ENCODE results near the gene DTL.

DTL gene

DNA sequence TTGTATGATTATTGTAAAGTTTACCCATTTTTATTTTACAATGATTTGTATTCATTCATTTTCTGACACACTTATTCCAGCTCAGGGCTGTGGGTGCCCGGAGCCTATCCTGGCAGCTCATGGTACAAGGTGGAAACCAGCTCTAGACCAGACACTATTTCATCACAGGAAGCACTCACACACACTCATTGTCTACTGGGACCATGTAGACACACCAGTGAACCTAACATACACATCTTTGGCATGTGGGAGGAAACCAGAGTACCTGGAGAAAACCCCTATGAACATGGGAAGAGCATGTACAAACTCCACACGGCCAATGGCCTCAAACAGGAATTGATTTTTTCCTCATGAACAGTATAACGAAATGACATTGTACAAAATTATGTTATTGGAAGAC lies 2.4 kb downstream of the DTL start:
- ATAC-seq (no peak), DNase-seq (no peak)

DNA sequence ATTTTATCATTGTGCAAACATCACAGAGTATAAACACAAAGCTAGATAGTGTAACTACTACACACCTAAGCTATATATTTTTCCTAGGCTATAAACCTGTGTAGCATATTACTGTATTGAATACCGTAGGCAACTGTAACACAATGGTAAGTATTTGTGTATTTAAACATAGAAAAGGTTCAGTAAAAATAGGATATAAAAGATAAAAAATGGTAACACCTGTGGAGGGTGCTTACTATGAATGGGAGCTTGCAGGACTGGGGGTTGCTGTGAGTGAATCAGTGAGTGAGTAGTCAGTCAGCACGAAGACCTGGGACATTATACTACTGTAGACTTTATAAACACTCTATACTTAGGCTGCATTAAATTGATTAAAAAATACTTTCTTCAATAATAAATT lies 4.1 kb downstream of the DTL start:
- no peak for DNase-seq
- no peak for ATAC-seq

GRCh38 chr1:212040629-212041412 lies 5.3 kb downstream of the DTL start:
- DNase-seq (no peak), ATAC-seq (no peak)

GRCh38 chr1:212042436-212042835 lies 6.9 kb downstream of the DTL start:
- DNase-seq: no peak
- no peak for ATAC-seq

- DNase-seq (no peak), ATAC-seq (no peak)
Observed at GRCh38 chr1:212044851-212045250, 9.3 kb downstream of the DTL start.

DNA sequence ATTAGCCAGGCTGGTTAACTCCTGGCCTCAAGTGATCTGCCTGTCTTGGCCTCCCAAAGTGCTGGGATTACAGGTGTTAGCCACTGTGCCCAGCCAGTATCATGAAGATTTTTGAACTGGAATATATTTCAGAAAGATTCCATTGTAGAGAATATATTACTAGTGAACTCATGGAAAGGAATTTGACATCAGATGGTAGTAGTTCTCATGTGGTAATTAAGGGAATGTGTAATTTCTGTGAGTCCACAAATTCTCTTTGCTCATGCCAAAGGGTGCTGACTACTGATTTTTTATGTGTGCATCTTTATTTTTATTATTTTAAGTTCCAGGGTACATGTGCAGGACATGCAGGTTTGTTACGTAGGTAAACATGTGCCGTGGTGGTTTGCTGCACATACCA lies 10.4 kb downstream of the DTL start:
- DNase-seq (no peak), ATAC-seq (no peak)

- DNase-seq (no peak), ATAC-seq (no peak)
Observed at GRCh38 chr1:212053993-212054392, 18.4 kb downstream of the DTL start.

DNA sequence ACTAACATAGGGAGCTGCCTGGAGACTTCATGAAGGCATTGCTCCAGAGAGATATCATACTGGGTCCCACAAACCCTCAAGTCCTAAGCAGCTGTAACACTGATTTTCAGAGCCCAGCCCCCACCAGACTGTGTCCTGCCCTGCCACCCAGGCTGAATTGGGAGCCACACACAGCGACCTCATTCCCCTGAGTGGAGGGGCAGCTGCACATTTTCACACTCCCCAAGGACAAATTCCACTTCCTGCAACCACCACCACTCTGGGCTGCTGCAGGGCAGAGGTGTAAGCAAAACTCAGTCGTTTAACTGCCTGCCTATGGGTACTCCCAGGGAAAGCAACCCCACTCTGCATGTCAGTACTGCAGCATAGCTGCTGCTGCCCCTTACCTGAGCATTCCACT lies 19.8 kb downstream of the DTL start:
- DNase-seq (no peak), ATAC-seq (no peak)

- DNase-seq: no peak
- ATAC-seq: no peak
Observed at GRCh38 chr1:212060632-212061472, 25.3 kb downstream of the DTL start.

DNA sequence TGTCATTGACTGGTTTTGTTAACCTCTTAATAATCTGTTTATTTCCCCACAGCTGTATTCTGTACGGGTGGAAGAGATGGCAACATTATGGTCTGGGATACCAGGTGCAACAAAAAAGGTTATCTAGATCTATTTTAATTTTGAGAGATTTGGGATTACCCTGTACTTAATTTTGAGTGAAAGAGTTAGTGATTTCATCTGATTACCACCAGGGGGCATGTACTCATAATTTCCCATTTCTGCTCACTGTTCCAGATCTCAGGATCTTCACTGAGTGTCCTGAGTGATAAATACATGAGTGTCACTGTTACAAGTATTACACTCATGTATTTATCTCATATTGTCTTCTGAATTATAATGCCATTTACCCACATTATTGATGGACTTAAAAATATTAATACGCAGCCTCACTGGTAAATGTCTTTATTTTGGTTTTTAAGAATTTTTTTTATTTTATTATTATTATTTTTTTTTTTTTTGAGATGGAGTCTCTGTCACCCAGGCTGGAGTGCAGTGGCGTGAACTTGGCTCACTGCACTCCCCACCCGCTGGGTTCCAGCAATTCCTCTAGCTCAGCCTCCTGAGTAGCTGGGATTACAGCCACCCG lies 27.4 kb downstream of the DTL start:
- DNase-seq (no peak), ATAC-seq (no peak)

DNA sequence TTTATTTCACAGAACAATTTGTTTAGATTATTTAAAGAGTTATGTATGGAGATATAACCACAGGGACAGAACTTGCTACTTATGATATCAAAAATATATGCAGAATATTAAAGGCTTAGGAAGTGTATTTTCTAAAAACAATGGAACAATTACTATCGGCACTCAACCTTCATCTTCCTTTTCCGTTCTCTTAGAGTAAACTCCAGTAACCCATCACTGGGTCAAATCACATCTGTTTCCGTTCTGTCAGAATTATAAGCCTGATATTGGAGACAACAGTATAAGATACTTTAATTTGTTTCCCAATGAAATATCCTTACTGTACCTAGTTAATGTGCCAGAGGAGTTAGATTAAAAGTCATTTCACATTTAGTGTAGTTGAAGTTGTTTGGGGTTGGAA lies 32.2 kb downstream of the DTL start:
- ATAC-seq: no peak
- DNase-seq: no peak

DNA sequence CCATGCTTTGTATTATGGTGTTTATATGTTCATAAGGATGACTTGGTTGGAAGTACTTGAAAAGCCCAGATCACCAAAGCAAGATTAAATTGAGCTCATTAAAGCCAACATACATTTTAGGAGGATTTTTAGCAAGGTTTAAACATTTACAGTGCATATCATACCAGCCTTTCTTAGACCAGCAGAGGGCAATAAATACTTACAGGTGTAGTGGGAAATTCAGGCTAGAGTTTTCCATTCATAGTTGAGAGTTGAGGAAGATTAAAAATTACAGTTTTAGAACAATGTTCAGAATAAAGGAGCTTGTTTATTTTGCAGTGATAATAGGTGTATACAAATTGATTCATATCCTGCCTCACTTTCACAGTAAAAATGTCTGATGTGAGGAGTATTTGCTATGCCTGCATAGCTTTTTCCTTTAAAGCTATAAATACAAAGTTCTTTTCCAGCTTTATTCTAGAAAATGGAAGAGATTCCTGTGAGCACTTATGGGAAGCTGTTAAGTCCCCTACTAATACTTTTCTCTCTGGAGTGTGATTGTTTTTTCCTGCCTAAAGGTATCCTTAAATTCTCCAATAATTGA lies 35.3 kb downstream of the DTL start:
- no peak for DNase-seq
- ATAC-seq: no peak

DNA sequence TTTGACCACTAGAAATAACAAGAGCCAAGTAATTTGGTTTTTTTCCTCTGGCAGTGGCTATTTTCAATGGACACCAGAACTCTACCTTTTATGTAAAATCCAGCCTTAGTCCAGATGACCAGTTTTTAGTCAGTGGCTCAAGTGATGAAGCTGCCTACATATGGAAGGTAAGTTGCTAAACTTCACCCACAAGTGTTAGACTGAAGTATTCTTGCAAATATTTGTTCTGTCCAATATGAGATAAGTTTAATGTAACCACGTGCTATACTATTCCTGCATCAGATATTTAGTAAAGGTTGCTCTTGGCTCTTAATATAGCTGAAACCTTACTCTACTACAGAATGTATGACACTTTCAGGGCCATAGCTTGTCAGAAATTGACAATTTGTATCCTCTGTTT lies 36.5 kb downstream of the DTL start:
- ATAC-seq (no peak), DNase-seq (no peak)

DNA sequence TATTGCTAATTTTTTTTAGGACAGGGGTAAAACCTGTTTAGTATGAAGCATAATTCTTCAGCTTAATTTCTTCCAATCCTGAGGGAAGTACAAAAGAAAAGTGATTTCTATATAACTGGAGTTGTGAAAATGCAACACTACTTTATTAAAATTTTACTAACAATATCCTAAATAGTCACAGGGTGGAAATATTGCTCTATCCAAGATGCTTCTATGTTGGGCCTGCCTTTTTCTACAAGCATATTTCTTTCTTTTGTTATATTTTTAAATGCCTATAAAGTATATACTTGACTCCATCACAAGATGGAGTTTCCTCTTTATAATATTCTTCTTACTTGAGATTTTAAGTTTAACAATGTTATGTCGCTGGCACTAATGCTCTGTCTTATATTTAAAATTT lies 37.9 kb downstream of the DTL start:
- DNase-seq (no peak), ATAC-seq (no peak)

DNA sequence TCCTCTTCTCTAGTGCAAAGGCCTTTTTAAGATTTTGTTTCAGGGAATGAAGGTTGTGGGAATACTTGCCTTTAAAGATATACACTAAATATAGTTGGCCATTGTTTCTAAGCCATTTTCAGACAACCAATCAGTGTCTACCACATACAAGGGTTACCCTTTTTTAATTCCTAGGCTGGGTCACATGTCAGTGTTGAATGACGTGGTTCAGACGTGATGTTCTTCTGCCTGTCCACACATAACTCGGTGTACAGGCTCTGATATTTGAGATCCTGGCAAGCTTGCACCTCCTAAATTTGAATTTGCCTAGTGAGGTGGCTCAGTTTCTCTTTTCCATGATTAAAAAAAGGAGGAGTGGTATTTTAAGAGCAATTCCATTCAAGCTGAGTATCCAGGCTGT lies 38.8 kb downstream of the DTL start:
- ATAC-seq (no peak), DNase-seq (no peak)

- ATAC-seq (no peak), DNase-seq (no peak)
Observed at GRCh38 chr1:212074856-212075255, 39.3 kb downstream of the DTL start.

DNA sequence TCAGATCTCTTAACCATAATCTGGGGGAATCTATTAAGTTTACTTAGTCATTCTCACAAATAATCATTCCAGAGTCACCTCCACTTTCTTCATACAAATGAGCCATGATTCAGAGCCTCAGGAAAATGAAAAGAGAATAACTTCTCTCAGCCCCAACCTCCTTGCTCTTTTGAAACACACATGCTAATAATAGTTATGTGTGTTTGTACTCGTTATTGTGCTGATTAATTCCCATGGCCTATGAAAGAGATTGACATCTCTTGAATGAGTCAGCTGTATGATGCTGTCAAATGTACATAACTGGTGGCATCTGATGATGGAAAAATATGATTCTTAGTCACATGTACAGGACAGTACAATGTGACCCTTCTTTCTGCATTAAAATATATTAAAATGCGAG lies 41.5 kb downstream of the DTL start:
- DNase-seq (no peak), ATAC-seq (no peak)

- no peak for DNase-seq
- ATAC-seq: no peak
Observed at GRCh38 chr1:212078826-212079225, 43.3 kb downstream of the DTL start.

DNA sequence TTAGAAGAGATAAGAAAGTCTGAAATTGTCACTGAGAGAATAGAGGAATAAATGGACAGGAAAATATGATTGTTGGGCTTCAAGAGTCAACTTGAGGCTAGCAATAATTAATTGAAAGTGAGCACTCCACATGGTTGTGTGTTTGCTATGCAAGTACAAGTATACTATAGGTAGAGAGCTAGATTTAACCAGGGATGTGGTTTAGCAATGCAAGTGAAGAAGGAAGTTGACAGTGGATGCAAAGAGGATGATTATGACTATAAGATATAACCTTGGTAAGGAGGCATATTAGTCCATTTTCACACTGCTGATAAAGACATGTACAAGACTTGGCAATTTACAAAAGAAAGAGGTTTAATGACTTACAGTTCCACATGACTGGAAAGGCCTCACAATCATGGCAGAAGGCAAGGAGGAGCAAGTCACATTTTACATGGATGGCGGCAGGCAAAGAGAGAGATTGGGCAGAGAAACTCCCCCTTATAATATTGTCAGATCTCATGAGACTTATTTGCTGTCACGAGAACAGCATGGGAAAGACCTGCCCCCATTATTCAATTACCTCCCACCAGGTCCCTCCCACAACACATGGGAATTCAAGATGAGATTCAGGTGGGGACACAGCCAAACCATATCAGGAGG lies 47.3 kb downstream of the DTL start:
- ATAC-seq (no peak), DNase-seq (no peak)

- no peak for ATAC-seq
Observed at GRCh38 chr1:212089560-212090163, 54.1 kb downstream of the DTL start.

GRCh38 chr1:212091438-212092121 lies 56.0 kb downstream of the DTL start:
- no peak for DNase-seq
- ATAC-seq: no peak

More at GRCh38 chr1:212089560-212090163, 54.1 kb downstream of the DTL start:
- no peak for DNase-seq

Data from stimulated activated naive CD8-positive, alpha-beta T cell treated with anti-CD3 and anti-CD28 coated beads, Interleukin-15, Interleukin-2, amounts not matched to agents 100 U/mL and 50 U/mL, for 24 hours (primary cell).